ENCODE measurements around the gene BET1.
A peak's percentile ranks its signal among the peaks of the same experiment; 100 is the strongest.

Gene BET1, protein sequence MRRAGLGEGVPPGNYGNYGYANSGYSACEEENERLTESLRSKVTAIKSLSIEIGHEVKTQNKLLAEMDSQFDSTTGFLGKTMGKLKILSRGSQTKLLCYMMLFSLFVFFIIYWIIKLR

DNA sequence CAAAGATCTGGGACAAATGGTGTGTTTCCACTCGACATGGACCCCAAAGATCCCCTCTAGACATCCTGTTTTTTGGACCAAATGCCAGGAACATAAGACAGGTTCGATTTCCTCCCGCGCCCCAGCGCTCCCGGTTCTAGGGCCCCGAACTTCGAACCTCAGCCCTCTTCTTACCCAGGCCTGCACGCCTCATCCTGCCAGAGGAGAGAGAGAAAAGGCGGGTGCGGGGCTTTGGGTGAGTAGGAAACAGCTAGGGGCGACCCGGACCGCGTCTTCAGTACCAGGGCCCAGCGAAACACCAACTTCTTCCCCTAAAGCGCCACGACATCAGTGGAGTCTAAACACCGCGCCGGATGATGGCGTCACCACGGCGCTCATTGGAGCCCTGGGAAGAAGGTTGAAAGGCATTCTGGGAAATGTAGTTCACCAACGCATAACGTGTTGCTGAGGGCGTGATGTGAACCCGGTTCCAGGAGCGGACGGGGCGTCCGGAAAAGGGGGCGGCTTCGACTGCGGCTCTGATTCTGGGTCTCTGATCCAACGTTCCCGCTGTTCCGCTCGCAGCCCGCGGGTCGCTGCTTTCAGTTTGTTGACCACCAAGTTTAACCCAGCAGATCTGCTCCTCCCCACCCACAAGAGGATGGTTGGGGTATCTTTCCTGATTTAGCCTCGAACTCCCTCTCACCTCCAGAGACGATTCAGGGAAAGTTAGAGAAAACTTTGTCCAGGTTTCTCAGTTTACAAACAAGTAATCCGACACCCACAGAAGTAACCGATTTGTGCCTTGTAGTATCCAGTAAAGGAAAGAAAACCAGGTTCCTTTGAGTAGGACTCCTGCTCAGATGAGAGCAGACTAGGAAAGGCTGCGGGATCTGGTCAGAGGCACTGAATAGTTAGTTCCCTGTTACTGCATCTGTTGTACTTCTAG lies at the start of gene BET1:
TSS of gene BET1 (minus strand) at position 332 of the 928 bp plus-strand sequence. CDS start at position 193, 139 bp downstream.
- H3K4me3 ChIP-seq (ENCODE audit: low read depth, low read length): peak within 1 kb of the TSS; percentile 98
- H3K4me1 ChIP-seq (ENCODE audit: control insufficient read depth, insufficient read depth, low read length, unreplicated experiment): peaks cover 8% of the 10 kb centered on the region
- H3K27me3 ChIP-seq (ENCODE audit: insufficient read depth, low read length): no peaks in the 10 kb centered on the region
- H3K36me3 ChIP-seq (ENCODE audit: insufficient read depth, low read length): no peaks in the 10 kb centered on the region
- peak within 1 kb of the TSS; percentile 96 for H2AFZ ChIP-seq (ENCODE audit: low read length, unreplicated experiment)
- H3K27ac ChIP-seq (ENCODE audit: low read depth, low read length): peak within 1 kb of the TSS; percentile 67
- H3K79me2 ChIP-seq (ENCODE audit: control insufficient read depth, insufficient read depth, low read length, unreplicated experiment): peaks cover 43% of the 10 kb centered on the region

GRCh38 chr7:94053532-94053931 lies 49.4 kb upstream of the BET1 start:
- no peaks in the 10 kb centered on the region for H3K36me3 ChIP-seq (ENCODE audit: insufficient read depth, low read length)
- no peak overlapping the region for H3K27ac ChIP-seq (ENCODE audit: low read depth, low read length)
- no peak overlapping the region for H2AFZ ChIP-seq (ENCODE audit: low read length, unreplicated experiment)
- H3K27me3 ChIP-seq (ENCODE audit: insufficient read depth, low read length): no peaks in the 10 kb centered on the region
- H3K4me3 ChIP-seq (ENCODE audit: low read depth, low read length): no peak overlapping the region
- H3K4me1 ChIP-seq (ENCODE audit: control insufficient read depth, insufficient read depth, low read length, unreplicated experiment): peaks cover 5% of the 10 kb centered on the region
- H3K79me2 ChIP-seq (ENCODE audit: control insufficient read depth, insufficient read depth, low read length, unreplicated experiment): no peaks in the 10 kb centered on the region

DNA sequence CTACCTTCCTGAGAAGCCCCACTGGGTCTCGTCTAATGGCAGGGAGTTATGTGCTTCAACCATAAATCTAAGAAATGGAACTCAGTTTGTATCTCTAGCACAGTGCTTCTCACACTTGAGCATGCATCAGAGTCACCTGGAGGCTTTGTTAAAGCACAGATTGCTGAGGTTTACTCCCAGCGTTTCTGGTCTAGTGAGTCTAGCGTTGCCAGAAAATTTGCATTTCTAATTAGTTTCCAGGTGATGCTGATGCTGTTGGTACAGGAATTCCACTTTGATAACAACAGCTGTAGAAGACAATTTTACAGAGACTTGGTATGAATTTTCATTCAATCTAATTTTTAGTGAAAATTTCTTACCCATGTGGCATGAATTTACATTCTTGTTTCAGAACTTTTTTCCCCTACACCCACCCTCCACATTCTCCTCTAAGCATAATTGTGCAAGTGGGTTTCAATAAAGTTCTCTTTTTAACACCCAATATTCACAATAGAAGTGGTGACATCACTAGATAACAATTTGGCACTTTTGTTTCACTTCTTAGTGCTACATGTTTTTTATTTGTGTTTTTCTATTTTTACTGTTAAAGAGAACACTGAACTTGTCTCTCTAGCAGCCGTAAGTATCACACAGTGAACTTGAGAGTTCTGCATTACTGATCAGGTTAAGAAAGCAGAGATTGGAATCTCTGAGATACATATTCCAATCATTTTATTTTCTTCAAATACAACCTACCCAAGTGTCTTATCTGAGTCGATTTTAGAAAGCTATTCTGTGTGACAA lies 48.4 kb upstream of the BET1 start:
- Histone ChIP-seq H3K79me2 (ENCODE audit: control insufficient read depth, insufficient read depth, low read length, unreplicated experiment) (no peaks in the 10 kb centered on the region), H3K27ac (ENCODE audit: low read depth, low read length) (no peak overlapping the region), H3K36me3 (ENCODE audit: insufficient read depth, low read length) (no peaks in the 10 kb centered on the region), H2AFZ (ENCODE audit: low read length, unreplicated experiment) (no peak overlapping the region), H3K27me3 (ENCODE audit: insufficient read depth, low read length) (no peaks in the 10 kb centered on the region), H3K4me3 (ENCODE audit: low read depth, low read length) (no peak overlapping the region), H3K4me1 (ENCODE audit: control insufficient read depth, insufficient read depth, low read length, unreplicated experiment) (peaks cover 5% of the 10 kb centered on the region)

DNA sequence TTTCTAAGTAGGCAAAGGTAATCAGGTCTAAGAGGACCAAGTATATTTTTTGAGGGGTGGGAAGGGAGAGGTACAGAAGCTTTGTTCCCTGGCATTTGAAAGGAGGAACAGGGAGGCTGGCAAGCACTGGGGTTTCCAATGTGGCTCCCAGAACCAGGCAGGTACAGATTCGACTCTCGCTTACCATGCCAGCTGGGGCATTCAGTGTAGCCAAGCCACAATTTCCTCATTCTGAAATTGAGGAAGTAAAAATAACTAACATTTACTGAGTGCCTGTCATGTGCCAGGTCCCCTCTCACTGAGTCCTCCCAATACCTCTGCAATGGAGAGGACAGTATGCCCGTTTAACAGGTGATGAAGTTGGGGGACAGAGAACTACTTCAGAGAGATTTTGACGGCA lies 45.9 kb upstream of the BET1 start:
- Histone ChIP-seq H3K4me1 (ENCODE audit: control insufficient read depth, insufficient read depth, low read length, unreplicated experiment) (no peaks in the 10 kb centered on the region), H2AFZ (ENCODE audit: low read length, unreplicated experiment) (no peak overlapping the region), H3K36me3 (ENCODE audit: insufficient read depth, low read length) (no peaks in the 10 kb centered on the region), H3K79me2 (ENCODE audit: control insufficient read depth, insufficient read depth, low read length, unreplicated experiment) (no peaks in the 10 kb centered on the region), H3K27me3 (ENCODE audit: insufficient read depth, low read length) (no peaks in the 10 kb centered on the region), H3K4me3 (ENCODE audit: low read depth, low read length) (no peak overlapping the region), H3K27ac (ENCODE audit: low read depth, low read length) (no peak overlapping the region)

GRCh38 chr7:94049615-94050014 lies 45.5 kb upstream of the BET1 start:
- Histone ChIP-seq H3K27ac (ENCODE audit: low read depth, low read length) (no peak overlapping the region), H3K27me3 (ENCODE audit: insufficient read depth, low read length) (no peaks in the 10 kb centered on the region), H3K4me3 (ENCODE audit: low read depth, low read length) (no peak overlapping the region), H3K4me1 (ENCODE audit: control insufficient read depth, insufficient read depth, low read length, unreplicated experiment) (no peaks in the 10 kb centered on the region), H2AFZ (ENCODE audit: low read length, unreplicated experiment) (no peak overlapping the region), H3K36me3 (ENCODE audit: insufficient read depth, low read length) (no peaks in the 10 kb centered on the region), H3K79me2 (ENCODE audit: control insufficient read depth, insufficient read depth, low read length, unreplicated experiment) (no peaks in the 10 kb centered on the region)

DNA sequence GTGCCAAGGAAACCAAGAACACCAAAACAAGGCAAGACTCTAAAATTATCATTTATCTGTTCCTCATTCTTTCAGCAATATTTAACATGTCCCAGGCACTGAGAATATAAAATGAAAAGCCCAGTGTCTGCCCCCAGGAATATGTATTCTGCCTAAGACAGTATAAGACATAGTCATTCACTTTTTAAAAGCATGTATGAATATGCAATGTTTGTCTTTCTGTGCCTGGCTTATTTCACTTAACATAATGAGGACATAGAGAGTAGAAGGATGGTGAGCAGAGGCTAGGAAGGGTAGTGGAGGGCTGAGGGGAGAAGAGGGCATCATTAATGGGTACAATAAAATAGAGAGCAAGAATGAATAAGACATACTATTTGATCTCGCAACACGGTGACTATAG lies 44.6 kb upstream of the BET1 start:
- Histone ChIP-seq H2AFZ (ENCODE audit: low read length, unreplicated experiment) (no peak overlapping the region), H3K4me3 (ENCODE audit: low read depth, low read length) (no peak overlapping the region), H3K36me3 (ENCODE audit: insufficient read depth, low read length) (no peaks in the 10 kb centered on the region), H3K4me1 (ENCODE audit: control insufficient read depth, insufficient read depth, low read length, unreplicated experiment) (peaks cover 1% of the 10 kb centered on the region), H3K27ac (ENCODE audit: low read depth, low read length) (no peak overlapping the region), H3K79me2 (ENCODE audit: control insufficient read depth, insufficient read depth, low read length, unreplicated experiment) (no peaks in the 10 kb centered on the region), H3K27me3 (ENCODE audit: insufficient read depth, low read length) (no peaks in the 10 kb centered on the region)

DNA sequence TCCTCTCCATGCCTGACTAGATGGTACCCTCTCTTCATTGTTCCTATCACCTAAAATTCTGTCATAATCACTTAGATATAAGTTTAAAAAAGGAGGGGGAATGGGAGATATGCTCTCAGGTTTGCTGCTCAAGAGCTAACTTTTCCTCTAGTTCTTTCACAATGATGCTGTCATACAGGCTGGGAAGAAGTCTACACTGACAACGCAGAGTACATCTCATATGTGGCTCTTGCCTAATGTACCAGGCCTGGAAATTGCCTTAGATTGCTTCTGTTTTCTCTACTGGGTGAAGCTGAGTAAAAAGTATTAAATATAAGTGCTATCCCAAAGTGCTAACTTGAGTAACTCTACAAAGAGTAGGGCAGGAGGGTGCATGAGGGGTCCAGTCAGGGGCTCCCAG lies 43.8 kb upstream of the BET1 start:
- Histone ChIP-seq H2AFZ (ENCODE audit: low read length, unreplicated experiment) (no peak overlapping the region), H3K4me1 (ENCODE audit: control insufficient read depth, insufficient read depth, low read length, unreplicated experiment) (peaks cover 9% of the 10 kb centered on the region)

GRCh38 chr7:94045581-94045980 lies 41.4 kb upstream of the BET1 start:
- no peaks in the 10 kb centered on the region for H3K27me3 ChIP-seq (ENCODE audit: insufficient read depth, low read length)
- no peak overlapping the region for H2AFZ ChIP-seq (ENCODE audit: low read length, unreplicated experiment)
- H3K4me1 ChIP-seq (ENCODE audit: control insufficient read depth, insufficient read depth, low read length, unreplicated experiment): peaks cover 24% of the 10 kb centered on the region
- no peak overlapping the region for H3K27ac ChIP-seq (ENCODE audit: low read depth, low read length)
- H3K4me3 ChIP-seq (ENCODE audit: low read depth, low read length): no peak overlapping the region
- no peaks in the 10 kb centered on the region for H3K79me2 ChIP-seq (ENCODE audit: control insufficient read depth, insufficient read depth, low read length, unreplicated experiment)
- H3K36me3 ChIP-seq (ENCODE audit: insufficient read depth, low read length): no peaks in the 10 kb centered on the region

More for the DNA sequence above, 43.8 kb upstream of the BET1 start:
- Histone ChIP-seq H3K27ac (ENCODE audit: low read depth, low read length) (no peak overlapping the region), H3K79me2 (ENCODE audit: control insufficient read depth, insufficient read depth, low read length, unreplicated experiment) (no peaks in the 10 kb centered on the region), H3K27me3 (ENCODE audit: insufficient read depth, low read length) (no peaks in the 10 kb centered on the region), H3K36me3 (ENCODE audit: insufficient read depth, low read length) (no peaks in the 10 kb centered on the region), H3K4me3 (ENCODE audit: low read depth, low read length) (no peak overlapping the region)

DNA sequence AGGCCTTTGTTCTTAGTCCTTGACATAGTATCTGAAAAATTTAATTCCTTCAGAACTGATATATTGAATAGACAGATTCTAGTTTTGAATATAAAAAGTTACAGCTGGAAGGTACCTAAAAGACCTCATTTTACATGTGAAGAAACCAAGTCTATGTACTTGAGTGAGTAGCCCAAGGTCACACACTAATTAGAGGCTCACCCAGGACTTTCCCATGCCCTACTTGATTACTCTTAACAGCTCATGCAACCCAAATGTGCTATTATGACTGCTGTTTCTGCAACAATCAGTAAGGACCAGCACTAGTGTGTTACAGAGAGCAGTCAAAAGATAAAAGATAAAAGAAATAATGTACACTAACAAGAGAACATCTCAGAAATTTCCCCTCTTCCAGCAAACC lies 40.7 kb upstream of the BET1 start:
- H3K27ac ChIP-seq (ENCODE audit: low read depth, low read length): no peak overlapping the region
- no peaks in the 10 kb centered on the region for H3K27me3 ChIP-seq (ENCODE audit: insufficient read depth, low read length)
- H3K36me3 ChIP-seq (ENCODE audit: insufficient read depth, low read length): no peaks in the 10 kb centered on the region
- no peaks in the 10 kb centered on the region for H3K79me2 ChIP-seq (ENCODE audit: control insufficient read depth, insufficient read depth, low read length, unreplicated experiment)
- no peak overlapping the region for H3K4me3 ChIP-seq (ENCODE audit: low read depth, low read length)
- H2AFZ ChIP-seq (ENCODE audit: low read length, unreplicated experiment): no peak overlapping the region
- peaks cover 24% of the 10 kb centered on the region for H3K4me1 ChIP-seq (ENCODE audit: control insufficient read depth, insufficient read depth, low read length, unreplicated experiment)

DNA sequence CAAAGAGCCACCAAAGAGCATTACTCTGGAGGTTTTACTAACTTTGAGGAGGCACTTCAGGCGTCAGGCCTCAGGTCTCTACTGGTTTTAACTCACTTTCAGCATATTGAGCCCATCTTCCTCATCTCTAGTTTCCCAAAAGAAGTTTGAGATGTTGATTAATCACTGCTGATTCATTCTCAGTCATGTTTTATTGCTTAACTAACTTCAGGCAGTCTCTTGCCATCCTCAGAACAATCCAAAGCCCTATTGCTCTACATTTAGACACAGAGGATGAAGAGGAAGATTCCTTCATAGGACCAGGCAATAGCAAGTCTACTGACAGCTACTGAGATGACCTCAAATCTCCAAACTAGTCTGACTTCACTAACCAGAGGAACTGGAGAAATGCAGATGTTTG lies 39.1 kb upstream of the BET1 start:
- H3K4me1 ChIP-seq (ENCODE audit: control insufficient read depth, insufficient read depth, low read length, unreplicated experiment): peaks cover 24% of the 10 kb centered on the region
- H3K27ac ChIP-seq (ENCODE audit: low read depth, low read length): peak overlapping the region; percentile 4; the same call in 1 of the 2 replicates
- H3K4me3 ChIP-seq (ENCODE audit: low read depth, low read length): no peak overlapping the region
- H3K79me2 ChIP-seq (ENCODE audit: control insufficient read depth, insufficient read depth, low read length, unreplicated experiment): no peaks in the 10 kb centered on the region
- no peak overlapping the region for H2AFZ ChIP-seq (ENCODE audit: low read length, unreplicated experiment)
- peaks cover 10% of the 10 kb centered on the region; the same call in 1 of the 2 replicates for H3K27me3 ChIP-seq (ENCODE audit: insufficient read depth, low read length)
- H3K36me3 ChIP-seq (ENCODE audit: insufficient read depth, low read length): no peaks in the 10 kb centered on the region
